PFSK-1 (cell line): ENCODE results near the gene STK17B.

ENCODE experiments used
- FOXP2 ChIP-seq: optimal IDR thresholded peaks from 2 replicates; pipeline ENCODE3; 2011; ENCODE audit warnings: borderline replicate concordance, control low read depth, inconsistent platforms; ENCODE audit not compliant: insufficient read depth; ENCODE audit errors: extremely low read length, extremely low read depth
- POLR2AphosphoS5 ChIP-seq: IDR thresholded peaks from 2 replicates; pipeline ENCODE4 v1.6.1; 2012; ENCODE audit warnings: low read depth, mild to moderate bottlenecking, control low read depth, low read length, moderate library complexity
- SIN3A ChIP-seq: IDR thresholded peaks from 2 replicates; pipeline ENCODE4 v1.6.1; 2012; ENCODE audit warnings: mild to moderate bottlenecking, low read length, moderate library complexity, borderline replicate concordance; ENCODE audit not compliant: insufficient read depth
- TAF1 ChIP-seq: IDR thresholded peaks from 2 replicates; pipeline ENCODE4 v1.6.1; 2012; ENCODE audit warnings: low read length, control low read depth, borderline replicate concordance; ENCODE audit not compliant: insufficient read depth
- TF ChIP-seq, protein P1 (sequence below), 2 experiments: IDR thresholded peaks; 2 replicates each; pipeline versions ENCODE4 v1.6.1 to v1.8.0; 2011 to 2012; ENCODE audit warnings: low read depth in 2 of 2, low read length in 2 of 2, control low read depth in 1 of 2, inconsistent platforms in 1 of 2, mild to moderate bottlenecking in 1 of 2, moderate library complexity in 1 of 2; ENCODE audit not compliant: insufficient read depth in 1 of 2

STK17B gene

DNA sequence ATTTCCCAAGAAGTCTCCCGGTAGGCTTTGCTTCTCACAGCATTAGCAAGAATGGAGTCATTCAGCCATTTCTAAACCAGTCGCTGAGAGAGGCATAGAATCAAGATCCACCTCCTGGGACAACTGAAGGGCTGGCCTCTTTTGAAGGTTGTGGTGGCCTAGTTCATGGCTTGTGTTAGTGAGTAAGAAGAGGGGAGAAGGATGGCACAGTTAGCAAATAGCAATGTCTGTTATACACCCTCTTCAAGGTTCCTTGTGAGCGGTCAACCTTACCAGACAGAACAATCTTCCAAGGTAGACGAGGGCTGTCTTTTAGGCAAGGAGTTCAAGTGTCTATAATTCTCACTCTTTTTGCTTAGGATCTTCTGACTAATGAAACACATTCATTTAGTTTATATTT is 67.3 kb downstream of the STK17B start:
- TF ChIP-seq SIN3A (no peak), FOXP2 (no peak), TAF1 (no peak), POLR2AphosphoS5 (no peak)
- TF ChIP-seq, protein P1, sequence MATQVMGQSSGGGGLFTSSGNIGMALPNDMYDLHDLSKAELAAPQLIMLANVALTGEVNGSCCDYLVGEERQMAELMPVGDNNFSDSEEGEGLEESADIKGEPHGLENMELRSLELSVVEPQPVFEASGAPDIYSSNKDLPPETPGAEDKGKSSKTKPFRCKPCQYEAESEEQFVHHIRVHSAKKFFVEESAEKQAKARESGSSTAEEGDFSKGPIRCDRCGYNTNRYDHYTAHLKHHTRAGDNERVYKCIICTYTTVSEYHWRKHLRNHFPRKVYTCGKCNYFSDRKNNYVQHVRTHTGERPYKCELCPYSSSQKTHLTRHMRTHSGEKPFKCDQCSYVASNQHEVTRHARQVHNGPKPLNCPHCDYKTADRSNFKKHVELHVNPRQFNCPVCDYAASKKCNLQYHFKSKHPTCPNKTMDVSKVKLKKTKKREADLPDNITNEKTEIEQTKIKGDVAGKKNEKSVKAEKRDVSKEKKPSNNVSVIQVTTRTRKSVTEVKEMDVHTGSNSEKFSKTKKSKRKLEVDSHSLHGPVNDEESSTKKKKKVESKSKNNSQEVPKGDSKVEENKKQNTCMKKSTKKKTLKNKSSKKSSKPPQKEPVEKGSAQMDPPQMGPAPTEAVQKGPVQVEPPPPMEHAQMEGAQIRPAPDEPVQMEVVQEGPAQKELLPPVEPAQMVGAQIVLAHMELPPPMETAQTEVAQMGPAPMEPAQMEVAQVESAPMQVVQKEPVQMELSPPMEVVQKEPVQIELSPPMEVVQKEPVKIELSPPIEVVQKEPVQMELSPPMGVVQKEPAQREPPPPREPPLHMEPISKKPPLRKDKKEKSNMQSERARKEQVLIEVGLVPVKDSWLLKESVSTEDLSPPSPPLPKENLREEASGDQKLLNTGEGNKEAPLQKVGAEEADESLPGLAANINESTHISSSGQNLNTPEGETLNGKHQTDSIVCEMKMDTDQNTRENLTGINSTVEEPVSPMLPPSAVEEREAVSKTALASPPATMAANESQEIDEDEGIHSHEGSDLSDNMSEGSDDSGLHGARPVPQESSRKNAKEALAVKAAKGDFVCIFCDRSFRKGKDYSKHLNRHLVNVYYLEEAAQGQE (IDR thresholded peaks at IDR 0.05; ENCODE audit: insufficient read depth in 1 of 2, low read depth in 2 of 2, low read length in 2 of 2) = no peak

DNA sequence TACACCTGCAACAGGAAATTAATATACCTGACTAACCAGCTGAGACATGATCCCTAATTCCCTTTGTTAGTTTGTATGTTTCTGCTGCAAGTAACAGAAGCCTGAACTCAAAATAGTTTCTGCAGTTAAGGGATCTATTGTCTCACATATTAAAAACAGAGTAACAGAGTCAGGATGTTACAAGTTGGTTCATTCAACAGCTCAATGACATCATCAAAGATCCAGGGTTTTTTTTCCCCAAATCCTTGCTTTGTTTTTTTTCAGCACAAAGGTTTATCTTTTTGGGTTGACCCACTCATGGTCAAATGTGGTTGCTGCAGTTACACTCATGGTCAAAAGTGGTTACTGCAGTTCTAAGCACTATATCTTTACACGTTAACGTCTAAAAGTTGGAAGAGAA is 67.8 kb downstream of the STK17B start:
- TF ChIP-seq SIN3A = no peak
- no peak for TF ChIP-seq POLR2AphosphoS5
- TF ChIP-seq FOXP2 = no peak
- TF ChIP-seq, protein P1 (IDR thresholded peaks at IDR 0.05; ENCODE audit: insufficient read depth in 1 of 2, low read depth in 2 of 2, low read length in 2 of 2) = no peak
- no peak for TF ChIP-seq TAF1

DNA sequence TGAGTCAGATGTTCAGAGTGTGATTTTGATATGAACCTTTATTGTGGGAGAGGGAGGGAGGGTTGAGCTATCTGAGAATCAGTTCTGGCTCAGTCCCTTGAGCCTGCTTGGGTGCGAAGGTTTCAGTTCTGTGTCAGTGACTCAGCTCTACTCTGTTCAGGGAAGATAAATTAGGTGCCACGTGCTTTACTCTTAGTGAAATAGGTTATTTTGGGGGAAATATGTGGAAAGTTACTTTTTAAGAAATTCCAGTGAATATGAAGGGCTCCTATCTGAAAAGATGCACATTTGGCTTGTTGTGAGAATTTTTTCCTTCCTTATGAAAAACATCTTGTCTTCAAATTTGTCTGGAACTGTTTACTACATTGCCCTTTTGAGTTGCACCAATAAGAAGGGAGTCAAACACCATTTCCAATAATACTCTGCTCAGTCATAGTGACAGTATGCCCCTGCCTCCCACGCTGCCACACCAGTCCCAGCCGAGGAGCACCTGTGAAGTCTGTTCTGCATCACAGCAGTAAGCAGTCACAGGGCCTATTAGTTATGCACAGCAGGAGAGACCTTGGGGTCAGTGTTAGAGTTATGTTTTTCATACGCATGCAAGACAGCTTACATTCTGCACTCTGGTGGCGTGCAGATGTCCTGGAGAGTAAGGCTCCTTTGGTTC is 69.9 kb downstream of the STK17B start:
- TF ChIP-seq TAF1 (no peak), SIN3A (no peak), POLR2AphosphoS5 (no peak), FOXP2 (no peak)
- TF ChIP-seq, protein P1 (IDR thresholded peaks at IDR 0.05; ENCODE audit: insufficient read depth in 1 of 2, low read depth in 2 of 2, low read length in 2 of 2) = no peak

DNA sequence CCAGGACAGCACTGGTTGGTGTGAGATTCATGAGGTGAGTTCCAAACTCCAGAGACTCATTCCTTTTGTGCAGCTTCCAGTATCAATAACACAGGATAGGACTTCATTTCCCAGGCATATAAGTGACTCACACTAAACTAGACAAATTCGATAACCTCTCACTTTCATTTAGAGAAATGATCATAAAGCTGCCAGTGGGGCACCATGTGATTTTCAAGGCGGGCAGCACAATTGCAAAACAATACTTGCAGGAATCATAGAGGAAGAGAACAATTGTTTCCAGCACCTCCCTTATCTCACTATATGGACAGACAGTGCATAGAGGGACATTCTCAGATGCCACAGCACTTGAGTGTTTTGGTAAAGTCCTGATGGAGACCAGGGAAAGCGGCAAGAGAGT is 71.5 kb downstream of the STK17B start:
- TF ChIP-seq TAF1 (no peak), SIN3A (no peak), POLR2AphosphoS5 (no peak), FOXP2 (no peak)
- TF ChIP-seq, protein P1 (IDR thresholded peaks at IDR 0.05; ENCODE audit: insufficient read depth in 1 of 2, low read depth in 2 of 2, low read length in 2 of 2) = no peak
